HepG2 (cell line): ENCODE data around the gene CTU2. TPM values are rescaled to one million over a fixed set of nuclear protein-coding genes. Genes with fewer than 3 reads are reported as not detected.

ENCODE experiments used
- ATAC-seq: fragments of 200-7000 bp; cut with Tn5 transposase; 3 replicates; pipeline ENCODE4 v1.9.1; 2020; ENCODE audit warnings: mild to moderate bottlenecking, moderate library complexity
- BruUV-seq: library from RNA; stranded (reverse); fragments of 400-500 nt; replicated peaks from 2 replicates; lab custom pipeline; 2021; lab: Mats Ljungman, UMichigan
- CTCF ChIA-PET: fragments of 300-600 bp; formaldehyde crosslinking; extraction: SDS; loops from one replicate; lab custom pipeline; 2021; ENCODE audit warnings: low total read pairs, inconsistent platforms, low intra/inter-chr PET ratio; lab: Yijun Ruan, JAX
- POLR2A ChIA-PET: fragments of 350-600 bp; sonication (Branson Sonifier 250); formaldehyde crosslinking; loops from one replicate; lab custom pipeline; 2020; ENCODE audit warnings: antibody characterized with exemption, inconsistent platforms; lab: Yijun Ruan, JAX
- DNase-seq: peaks from one replicate; pipeline ENCODE4 v3.0.0-alpha.2; 2015; ENCODE audit warnings: low spot score
- FAIRE-seq: peaks from 3 replicates; lab custom pipeline; 2011; peaks lifted over from hg19 to GRCh38; lab: Jason Lieb, UNC
- H2AFZ ChIP-seq: one replicate; pipeline ENCODE4 v1.6.1; 2011; ENCODE audit warnings: low read length, inconsistent platforms
- H3K27ac ChIP-seq: fragments of 300-600 bp; 3 replicates; pipeline ENCODE4 v1.8.0; 2011; ENCODE audit warnings: mixed run types, mild to moderate bottlenecking, mixed read lengths, low read length, inconsistent platforms; ENCODE audit not compliant: insufficient read depth; ENCODE audit errors: extremely low read length
- H3K27me3 ChIP-seq, 2 experiments: fragments of 200-600 bp in 1 of 2; 2 replicates in 1 of 2; 3 replicates in 1 of 2; pipeline versions ENCODE4 v1.6.0 to v1.8.0; 2011; ENCODE audit warnings: low read length in 2 of 2, mild to moderate bottlenecking in 2 of 2, moderate library complexity in 2 of 2, inconsistent platforms in 1 of 2; ENCODE audit not compliant: insufficient read depth in 2 of 2, control insufficient read depth in 1 of 2
- H3K36me3 ChIP-seq, 2 experiments: fragments of 200-600 bp in 1 of 2; replicated peaks in 1 of 2; 2 replicates in 1 of 2; 3 replicates in 1 of 2; pipeline versions ENCODE4 v1.5.1 to v1.8.0; 2011; ENCODE audit warnings: low read length in 2 of 2, inconsistent platforms in 1 of 2; ENCODE audit not compliant: insufficient read depth in 2 of 2, control insufficient read depth in 1 of 2
- H3K4me1 ChIP-seq: 2 replicates; pipeline ENCODE4 v1.5.1; 2012; ENCODE audit warnings: low read length, inconsistent platforms; ENCODE audit not compliant: insufficient read depth
- H3K4me2 ChIP-seq: 2 replicates; pipeline ENCODE4 v1.6.0; 2011; ENCODE audit warnings: low read depth, low read length, inconsistent platforms
- H3K4me3 ChIP-seq, 3 experiments: fragments of 200-600 bp in 1 of 3; sonication (generic), shearing (Covaris generic) in 1 of 3; replicated peaks in 1 of 3; 2 replicates each; pipeline ENCODE4 v1.5.1; 2011 to 2016; ENCODE audit warnings: low read length in 3 of 3, inconsistent platforms in 2 of 3, low read depth in 2 of 3, mild to moderate bottlenecking in 2 of 3, control low read depth in 1 of 3, mixed read lengths in 1 of 3; ENCODE audit not compliant: insufficient read depth in 1 of 3
- H3K79me2 ChIP-seq: one replicate; pipeline ENCODE4 v1.6.1; 2011; ENCODE audit warnings: low read length, inconsistent platforms; ENCODE audit not compliant: insufficient read depth
- H3K9ac ChIP-seq: 2 replicates; pipeline ENCODE4 v1.6.0; 2011; ENCODE audit warnings: mild to moderate bottlenecking, low read depth, low read length, inconsistent platforms; ENCODE audit not compliant: insufficient read depth
- H3K9me3 ChIP-seq: 2 replicates; pipeline ENCODE4 v1.5.1; 2012; ENCODE audit warnings: mild to moderate bottlenecking, low read length
- H4K20me1 ChIP-seq: 2 replicates; pipeline ENCODE4 v1.6.0; 2011; ENCODE audit warnings: inconsistent platforms, mild to moderate bottlenecking, low read length, moderate library complexity; ENCODE audit not compliant: insufficient read depth
- KDM3A ChIP-seq: IDR thresholded peaks from 2 replicates; pipeline ENCODE4 v1.6.1; 2018; ENCODE audit warnings: low read depth, missing compliant biosample characterization
- THAP9 ChIP-seq: sonication (generic); formaldehyde crosslinking; IDR thresholded peaks from 2 replicates; pipeline ENCODE4; 2020; ENCODE audit warnings: missing genetic modification reagents, mild to moderate bottlenecking, borderline replicate concordance
- ZIK1 ChIP-seq: sonication (generic); formaldehyde crosslinking; IDR thresholded peaks from 2 replicates; pipeline ENCODE4 v1.5.0; 2020; ENCODE audit warnings: mild to moderate bottlenecking, low read depth, missing genetic modification reagents, borderline replicate concordance
- ZMYM3 ChIP-seq: sonication (generic); formaldehyde crosslinking; IDR thresholded peaks from 2 replicates; pipeline ENCODE4 v1.5.1; 2020; ENCODE audit warnings: mild to moderate bottlenecking, missing genetic modification reagents
- ZNF331 ChIP-seq: sonication (generic); formaldehyde crosslinking; IDR thresholded peaks from 2 replicates; pipeline ENCODE4 v1.4.0; 2020; ENCODE audit warnings: missing genetic modification reagents
- ZNF337 ChIP-seq: sonication (generic); formaldehyde crosslinking; IDR thresholded peaks from 2 replicates; pipeline ENCODE4 v1.5.1; 2020; ENCODE audit warnings: missing genetic modification reagents, low read depth, mild to moderate bottlenecking, borderline replicate concordance
- ZNF460 ChIP-seq: sonication (generic); formaldehyde crosslinking; IDR thresholded peaks from 2 replicates; pipeline ENCODE4 v1.5.1; 2020; ENCODE audit warnings: missing genetic modification reagents, mild to moderate bottlenecking, borderline replicate concordance
- ZNF557 ChIP-seq: sonication (generic); formaldehyde crosslinking; IDR thresholded peaks from 2 replicates; pipeline ENCODE4 v1.4.0; 2020; ENCODE audit warnings: missing genetic modification reagents
- ZNF768 ChIP-seq: sonication (generic); formaldehyde crosslinking; IDR thresholded peaks from 2 replicates; pipeline ENCODE4 v1.4.0; 2020; ENCODE audit warnings: missing genetic modification reagents
- ZNF788 ChIP-seq: sonication (generic); formaldehyde crosslinking; IDR thresholded peaks from 2 replicates; pipeline ENCODE4 v1.5.0; 2020; ENCODE audit warnings: mild to moderate bottlenecking, missing genetic modification reagents, borderline replicate concordance
- WGBS: methylation state at CpG from one replicate; pipeline ENCODE4 v1.1.6; 2017; ENCODE audit warnings: low lambda C conversion rate; 5-methylcytosine and 5-hydroxymethylcytosine counted together
- in situ Hi-C: cut with HindIII; loops from 2 replicates; pipeline ENCODE4 v1.10.0; 2017; ENCODE audit warnings: low pct_unique_long_range_greater_than_20kb; ENCODE audit not compliant: extremely low pct_ligation_motif_present
- intact Hi-C: fragments of 100-400 bp; cut with micrococcal nuclease; formaldehyde crosslinking; loops from one replicate; pipeline ENCODE4 v1.10.0; 2022; ENCODE audit not compliant: unreplicated experiment
- polyA plus RNA-seq, 8 experiments: library from polyadenylated mRNA; depleted of rRNA in 3 of 8; stranded (reverse) in 7 of 8; unstranded in 1 of 8; fragments of >200 nt; fragmentation: Illumina TruSeq in 4 of 8; extraction: Trizol in 4 of 8; gene quantifications; 2 replicates each; pipeline versions ENCODE4 v1.2.1 to v1.2.3, GENCODE V29; 2011 to 2016; ENCODE audit warnings: low read depth in 4 of 8, missing spikeins in 1 of 8, mixed read lengths in 1 of 8; ENCODE audit not compliant: insufficient read depth in 1 of 8
- total RNA-seq, 5 experiments: library from RNA; depleted of rRNA; stranded (reverse); fragments of >200 nt; fragmentation: Illumina TruSeq; extraction: Trizol; gene quantifications; 2 replicates each; pipeline ENCODE4 v1.2.3, GENCODE V29; 2016; ENCODE audit warnings: low read depth in 1 of 5

CTU2 gene
- total and polyA plus RNA-seq, 2 of the 13 experiments (the other 11 are each of a cell fraction or from before 2014, with no cell fraction given), result 13.3 to 21.9 TPM

DNA sequence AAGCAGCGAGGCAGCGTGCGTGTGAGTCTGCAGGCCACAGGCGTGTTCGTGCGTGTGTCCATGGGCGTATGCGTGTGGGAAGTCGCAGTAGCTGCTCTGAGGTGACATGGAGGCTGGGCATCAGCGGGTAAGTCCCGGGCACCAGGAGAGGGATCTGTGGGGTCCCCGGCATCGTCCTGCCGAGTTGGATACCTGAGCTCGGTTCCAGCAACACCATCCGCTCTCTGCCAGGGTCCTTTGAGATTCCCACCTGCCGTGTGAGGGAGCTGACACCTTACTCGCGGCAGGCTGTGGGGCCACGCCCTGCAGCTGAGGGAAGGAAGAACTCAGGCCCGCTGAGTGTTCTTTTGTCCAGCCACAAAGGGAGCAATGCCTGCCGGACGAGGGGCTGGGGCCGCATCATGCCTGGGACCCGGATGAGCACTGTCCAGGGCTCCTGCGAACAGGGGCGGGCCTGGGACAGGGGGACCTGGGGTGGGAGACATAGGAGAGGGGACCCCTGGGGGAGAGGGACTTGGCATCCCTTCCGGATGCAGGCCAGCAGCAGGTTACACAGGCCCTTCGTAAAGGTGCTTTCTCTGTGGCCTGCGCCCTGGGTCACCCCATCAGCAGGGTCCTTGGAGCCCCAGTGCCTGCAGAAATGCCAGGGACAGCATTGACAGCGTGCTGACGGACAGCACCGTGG, 15.0 kb upstream of the CTU2 start:
- no peak overlapping the region for H3K4me2 ChIP-seq
- 48% methylated on average over 26 of the region's 33 CpGs for WGBS
- TF ChIP-seq ZNF337 (CRISPR knock-in tag) (no peak), ZNF768 (CRISPR knock-in tag) (peak; percentile 27; the same call in 1 of the 2 replicates)
- TF ChIP-seq, all 625 proteins: peak for 1
- peaks cover 40 to 78% of the 10 kb centered on the region in 2 experiments for H3K27me3 ChIP-seq
- CTCF ChIA-PET, result no interaction called here
- no peak overlapping the region for H3K4me3 ChIP-seq
- FAIRE-seq (no peak), ATAC-seq (no peak), DNase-seq (no peak)
- in situ Hi-C loops (no loop called here), intact Hi-C loops (no loop called here)
- no TSS peak for BruUV-seq
- peaks cover 36% of the 10 kb centered on the region for H3K4me1 ChIP-seq
- no peaks in the 10 kb centered on the region for H3K79me2 ChIP-seq
- no peak overlapping the region for H2AFZ ChIP-seq
- H4K20me1 ChIP-seq, result no peaks in the 10 kb centered on the region; the same call in 1 of the 2 replicates
- no peaks in the 10 kb centered on the region for H3K36me3 ChIP-seq
- H3K9me3 ChIP-seq, result no peaks in the 10 kb centered on the region
- POLR2A ChIA-PET, result no interaction called here
- no peak overlapping the region for H3K27ac ChIP-seq
- H3K9ac ChIP-seq, result no peak overlapping the region

DNA sequence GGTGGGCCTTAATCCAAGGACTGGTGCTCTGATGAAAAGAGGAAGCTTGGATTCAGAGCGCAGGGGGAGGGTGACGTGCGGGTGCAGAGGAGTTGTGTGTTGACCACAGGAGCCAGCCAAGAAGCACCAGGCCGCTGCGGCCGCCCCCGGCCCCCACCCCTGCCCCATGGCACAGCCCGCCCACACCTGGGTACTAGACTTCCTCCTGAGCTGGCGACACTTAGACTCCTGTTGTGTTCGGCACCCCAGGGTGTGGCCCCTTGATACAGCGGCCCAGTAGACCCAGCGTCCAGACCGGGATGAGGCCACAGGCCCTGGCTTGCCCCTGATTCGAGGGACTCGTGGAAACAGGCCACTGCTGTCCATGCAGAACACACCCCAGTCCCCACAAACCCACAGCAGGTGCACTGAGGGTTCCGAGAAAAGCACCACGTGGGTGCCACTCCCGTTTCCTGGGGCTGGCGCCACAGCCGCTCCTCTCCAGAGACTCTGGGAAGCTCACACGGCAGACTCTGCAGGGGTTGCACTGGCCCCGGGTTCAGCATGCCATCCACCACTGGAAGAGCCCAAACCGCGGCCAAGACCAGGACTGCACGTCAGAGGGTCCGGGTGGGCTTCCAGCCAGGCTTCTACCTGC, 14.3 kb upstream of the CTU2 start:
- Histone ChIP-seq H3K36me3 (peaks cover 0 to 1% of the 10 kb centered on the region in 2 experiments; a peak in 1 of 5 replicates), H3K4me3 (no peak overlapping the region), H3K79me2 (no peaks in the 10 kb centered on the region), H3K9ac (no peak overlapping the region), H2AFZ (no peak overlapping the region), H3K27ac (no peak overlapping the region), H3K4me2 (no peak overlapping the region), H3K9me3 (no peaks in the 10 kb centered on the region), H3K4me1 (peaks cover 30% of the 10 kb centered on the region), H3K27me3 (peaks cover 40 to 73% of the 10 kb centered on the region in 2 experiments), H4K20me1 (no peaks in the 10 kb centered on the region)
- FAIRE-seq, result no peak
- no peak for ATAC-seq
- in situ Hi-C loops (no loop called here), intact Hi-C loops (no loop called here)
- TF ChIP-seq ZNF331 (CRISPR knock-in tag), result no peak
- TF ChIP-seq ZNF460 (CRISPR knock-in tag), result no peak
- no peak for TF ChIP-seq ZIK1
- TF ChIP-seq KDM3A (CRISPR knock-in tag), result no peak
- 0 out of 2 replicates have a peak, but pooled peaks have one; percentile 17 for TF ChIP-seq ZNF788 (CRISPR knock-in tag)
- TF ChIP-seq THAP9 (CRISPR knock-in tag), result no peak
- no peak for TF ChIP-seq ZNF557 (CRISPR knock-in tag)
- TF ChIP-seq ZMYM3 (CRISPR knock-in tag), result 0 out of 2 replicates have a peak, but pooled peaks have one; percentile 28
- ChIA-PET CTCF (no interaction called here), POLR2A (no interaction called here)
- 41% methylated on average over 12 of the region's 26 CpGs for WGBS
- DNase-seq, result no peak
- BruUV-seq, result no TSS peak
